Measurements from ENCODE around the gene CYP27C1.

CYP27C1 gene

GRCh38 chr2:127182626-127183458 is 37.3 kb downstream of the CYP27C1 start:
- H3K4me3 ChIP-seq (ENCODE audit: low read depth in 1 of 2, low read length in 2 of 2), result no peak overlapping the region
- no peak overlapping the region for H3K9ac ChIP-seq (ENCODE audit: low read depth in 1 of 2, low read length in 2 of 2)
- H3K27me3 ChIP-seq (ENCODE audit: control insufficient read depth in 1 of 2, insufficient read depth in 2 of 2, low read length in 2 of 2), result no peaks in the 10 kb centered on the region
- H3K4me1 ChIP-seq (ENCODE audit: control insufficient read depth in 1 of 2, insufficient read depth in 2 of 2, low read length in 2 of 2), result no peaks in the 10 kb centered on the region
- no peak overlapping the region for H3K27ac ChIP-seq (ENCODE audit: low read depth, low read length)
- no peaks in the 10 kb centered on the region for H3K9me3 ChIP-seq (ENCODE audit: control insufficient read depth in 1 of 2, low read length in 2 of 2)
- H3K36me3 ChIP-seq (ENCODE audit: control insufficient read depth in 1 of 2, insufficient read depth in 2 of 2, low read length in 2 of 2), result no peaks in the 10 kb centered on the region

GRCh38 chr2:127181851-127182250 is 38.2 kb downstream of the CYP27C1 start:
- H3K9ac ChIP-seq (ENCODE audit: low read depth in 1 of 2, low read length in 2 of 2), result no peak overlapping the region

GRCh38 chr2:127179766-127180165 is 40.3 kb downstream of the CYP27C1 start:
- Histone ChIP-seq H3K9me3 (ENCODE audit: control insufficient read depth in 1 of 2, low read length in 2 of 2) (no peaks in the 10 kb centered on the region), H3K9ac (ENCODE audit: low read depth in 1 of 2, low read length in 2 of 2) (no peak overlapping the region), H3K27ac (ENCODE audit: low read depth, low read length) (no peak overlapping the region), H3K4me3 (ENCODE audit: low read depth in 1 of 2, low read length in 2 of 2) (no peak overlapping the region), H3K27me3 (ENCODE audit: control insufficient read depth in 1 of 2, insufficient read depth in 2 of 2, low read length in 2 of 2) (no peaks in the 10 kb centered on the region), H3K4me1 (ENCODE audit: control insufficient read depth in 1 of 2, insufficient read depth in 2 of 2, low read length in 2 of 2) (peaks cover 0 to 13% of the 10 kb centered on the region in 2 donors), H3K36me3 (ENCODE audit: control insufficient read depth in 1 of 2, insufficient read depth in 2 of 2, low read length in 2 of 2) (no peaks in the 10 kb centered on the region)

More at GRCh38 chr2:127181851-127182250, 38.2 kb downstream of the CYP27C1 start:
- Histone ChIP-seq H3K4me1 (ENCODE audit: control insufficient read depth in 1 of 2, insufficient read depth in 2 of 2, low read length in 2 of 2) (peaks cover 0 to under 1% of the 10 kb centered on the region in 2 donors), H3K4me3 (ENCODE audit: low read depth in 1 of 2, low read length in 2 of 2) (no peak overlapping the region), H3K9me3 (ENCODE audit: control insufficient read depth in 1 of 2, low read length in 2 of 2) (no peaks in the 10 kb centered on the region), H3K36me3 (ENCODE audit: control insufficient read depth in 1 of 2, insufficient read depth in 2 of 2, low read length in 2 of 2) (no peaks in the 10 kb centered on the region), H3K27me3 (ENCODE audit: control insufficient read depth in 1 of 2, insufficient read depth in 2 of 2, low read length in 2 of 2) (no peaks in the 10 kb centered on the region), H3K27ac (ENCODE audit: low read depth, low read length) (no peak overlapping the region)

GRCh38 chr2:127177617-127178263 is 42.4 kb downstream of the CYP27C1 start:
- H3K4me3 ChIP-seq (ENCODE audit: low read depth in 1 of 2, low read length in 2 of 2), result no peak overlapping the region
- H3K4me1 ChIP-seq (ENCODE audit: control insufficient read depth in 1 of 2, insufficient read depth in 2 of 2, low read length in 2 of 2), result peaks cover 0 to 13% of the 10 kb centered on the region in 2 donors
- no peaks in the 10 kb centered on the region for H3K36me3 ChIP-seq (ENCODE audit: control insufficient read depth in 1 of 2, insufficient read depth in 2 of 2, low read length in 2 of 2)
- no peak overlapping the region for H3K9ac ChIP-seq (ENCODE audit: low read depth in 1 of 2, low read length in 2 of 2)
- H3K9me3 ChIP-seq (ENCODE audit: control insufficient read depth in 1 of 2, low read length in 2 of 2), result no peaks in the 10 kb centered on the region
- no peak overlapping the region for H3K27ac ChIP-seq (ENCODE audit: low read depth, low read length)
- H3K27me3 ChIP-seq (ENCODE audit: control insufficient read depth in 1 of 2, insufficient read depth in 2 of 2, low read length in 2 of 2), result no peaks in the 10 kb centered on the region

GRCh38 chr2:127176371-127177311 is 43.5 kb downstream of the CYP27C1 start:
- no peak overlapping the region for H3K9ac ChIP-seq (ENCODE audit: low read depth in 1 of 2, low read length in 2 of 2)
- H3K36me3 ChIP-seq (ENCODE audit: control insufficient read depth in 1 of 2, insufficient read depth in 2 of 2, low read length in 2 of 2), result no peaks in the 10 kb centered on the region
- H3K9me3 ChIP-seq (ENCODE audit: control insufficient read depth in 1 of 2, low read length in 2 of 2), result no peaks in the 10 kb centered on the region
- no peaks in the 10 kb centered on the region for H3K27me3 ChIP-seq (ENCODE audit: control insufficient read depth in 1 of 2, insufficient read depth in 2 of 2, low read length in 2 of 2)
- no peak overlapping the region for H3K27ac ChIP-seq (ENCODE audit: low read depth, low read length)
- H3K4me3 ChIP-seq (ENCODE audit: low read depth in 1 of 2, low read length in 2 of 2), result no peak overlapping the region
- H3K4me1 ChIP-seq (ENCODE audit: control insufficient read depth in 1 of 2, insufficient read depth in 2 of 2, low read length in 2 of 2), result peaks cover 0 to 13% of the 10 kb centered on the region in 2 donors

GRCh38 chr2:127175751-127176354 is 44.2 kb downstream of the CYP27C1 start:
- peak overlapping the region in 1 of 2 donors; percentile 35 for H3K9ac ChIP-seq (ENCODE audit: low read depth in 1 of 2, low read length in 2 of 2)
- H3K27me3 ChIP-seq (ENCODE audit: control insufficient read depth in 1 of 2, insufficient read depth in 2 of 2, low read length in 2 of 2), result no peaks in the 10 kb centered on the region
- H3K36me3 ChIP-seq (ENCODE audit: control insufficient read depth in 1 of 2, insufficient read depth in 2 of 2, low read length in 2 of 2), result no peaks in the 10 kb centered on the region
- H3K9me3 ChIP-seq (ENCODE audit: control insufficient read depth in 1 of 2, low read length in 2 of 2), result no peaks in the 10 kb centered on the region
- H3K4me3 ChIP-seq (ENCODE audit: low read depth in 1 of 2, low read length in 2 of 2), result no peak overlapping the region
- peaks cover 3 to 18% of the 10 kb centered on the region in 2 donors for H3K4me1 ChIP-seq (ENCODE audit: control insufficient read depth in 1 of 2, insufficient read depth in 2 of 2, low read length in 2 of 2)
- H3K27ac ChIP-seq (ENCODE audit: low read depth, low read length), result no peak overlapping the region

GRCh38 chr2:127175041-127175721 is 44.9 kb downstream of the CYP27C1 start:
- Histone ChIP-seq H3K4me3 (ENCODE audit: low read depth in 1 of 2, low read length in 2 of 2) (no peak overlapping the region), H3K27ac (ENCODE audit: low read depth, low read length) (no peak overlapping the region), H3K36me3 (ENCODE audit: control insufficient read depth in 1 of 2, insufficient read depth in 2 of 2, low read length in 2 of 2) (no peaks in the 10 kb centered on the region), H3K27me3 (ENCODE audit: control insufficient read depth in 1 of 2, insufficient read depth in 2 of 2, low read length in 2 of 2) (no peaks in the 10 kb centered on the region), H3K4me1 (ENCODE audit: control insufficient read depth in 1 of 2, insufficient read depth in 2 of 2, low read length in 2 of 2) (peaks cover 7 to 25% of the 10 kb centered on the region in 2 donors), H3K9ac (ENCODE audit: low read depth in 1 of 2, low read length in 2 of 2) (peak overlapping the region in 1 of 2 donors; percentile 35), H3K9me3 (ENCODE audit: control insufficient read depth in 1 of 2, low read length in 2 of 2) (no peaks in the 10 kb centered on the region)

GRCh38 chr2:127174640-127175039 is 45.5 kb downstream of the CYP27C1 start:
- H3K4me1 ChIP-seq (ENCODE audit: control insufficient read depth in 1 of 2, insufficient read depth in 2 of 2, low read length in 2 of 2), result peaks cover 7 to 25% of the 10 kb centered on the region in 2 donors

GRCh38 chr2:127174136-127174535 is 46.0 kb downstream of the CYP27C1 start:
- Histone ChIP-seq H3K9ac (ENCODE audit: low read depth in 1 of 2, low read length in 2 of 2) (no peak overlapping the region), H3K36me3 (ENCODE audit: control insufficient read depth in 1 of 2, insufficient read depth in 2 of 2, low read length in 2 of 2) (no peaks in the 10 kb centered on the region), H3K27me3 (ENCODE audit: control insufficient read depth in 1 of 2, insufficient read depth in 2 of 2, low read length in 2 of 2) (no peaks in the 10 kb centered on the region), H3K27ac (ENCODE audit: low read depth, low read length) (no peak overlapping the region), H3K4me1 (ENCODE audit: control insufficient read depth in 1 of 2, insufficient read depth in 2 of 2, low read length in 2 of 2) (peaks cover 7 to 25% of the 10 kb centered on the region in 2 donors), H3K4me3 (ENCODE audit: low read depth in 1 of 2, low read length in 2 of 2) (no peak overlapping the region), H3K9me3 (ENCODE audit: control insufficient read depth in 1 of 2, low read length in 2 of 2) (no peaks in the 10 kb centered on the region)

More at GRCh38 chr2:127174640-127175039, 45.5 kb downstream of the CYP27C1 start:
- no peak overlapping the region for H3K4me3 ChIP-seq (ENCODE audit: low read depth in 1 of 2, low read length in 2 of 2)
- no peaks in the 10 kb centered on the region for H3K27me3 ChIP-seq (ENCODE audit: control insufficient read depth in 1 of 2, insufficient read depth in 2 of 2, low read length in 2 of 2)
- no peak overlapping the region for H3K27ac ChIP-seq (ENCODE audit: low read depth, low read length)
- no peaks in the 10 kb centered on the region for H3K36me3 ChIP-seq (ENCODE audit: control insufficient read depth in 1 of 2, insufficient read depth in 2 of 2, low read length in 2 of 2)
- H3K9me3 ChIP-seq (ENCODE audit: control insufficient read depth in 1 of 2, low read length in 2 of 2), result no peaks in the 10 kb centered on the region
- no peak overlapping the region for H3K9ac ChIP-seq (ENCODE audit: low read depth in 1 of 2, low read length in 2 of 2)
